Calu3 (cell line): ENCODE results near the gene LLGL1. TPM values are rescaled to one million over a fixed set of nuclear protein-coding genes. Genes with fewer than 3 reads are reported as not detected.

ENCODE experiments used
- BruUV-seq: library from RNA; stranded (reverse); fragments of 400-500 nt; replicated peaks from 2 replicates; lab custom pipeline; 2021; lab: Mats Ljungman, UMichigan
- CTCF ChIA-PET: fragments of 300-600 bp; sonication (Branson Sonifier 250); formaldehyde crosslinking; loops from one replicate; lab custom pipeline; 2022; ENCODE audit warnings: antibody characterized with exemption; lab: Charles Lee
- DNase-seq: peaks from one replicate; pipeline ENCODE4 v3.0.0; 2022
- H3K27ac Mint-ChIP-seq: one replicate; pipeline ENCODE4 v1.8.0; 2022; ENCODE audit warnings: mixed read lengths; ENCODE audit not compliant: unreplicated experiment
- H3K27me3 Mint-ChIP-seq: one replicate; pipeline ENCODE4 v1.8.0; 2022; ENCODE audit warnings: mixed read lengths; ENCODE audit not compliant: unreplicated experiment
- H3K36me3 Mint-ChIP-seq: one replicate; pipeline ENCODE4 v1.8.0; 2022; ENCODE audit warnings: mild to moderate bottlenecking, moderate library complexity, mixed read lengths; ENCODE audit not compliant: insufficient read depth, unreplicated experiment
- H3K4me1 Mint-ChIP-seq: one replicate; pipeline ENCODE4 v1.8.0; 2022; ENCODE audit warnings: mild to moderate bottlenecking, low read depth, mixed read lengths; ENCODE audit not compliant: unreplicated experiment
- H3K4me3 Mint-ChIP-seq: one replicate; pipeline ENCODE4 v1.8.0; 2022; ENCODE audit warnings: mild to moderate bottlenecking, low read depth, moderate library complexity, mixed read lengths; ENCODE audit not compliant: unreplicated experiment
- H3K9me3 Mint-ChIP-seq: one replicate; pipeline ENCODE4 v1.8.0; 2022; ENCODE audit warnings: low read depth, mixed read lengths; ENCODE audit not compliant: unreplicated experiment
- intact Hi-C: fragments of 100-400 bp; cut with micrococcal nuclease; formaldehyde crosslinking; loops from one replicate; pipeline ENCODE4 v1.10.0; 2022; ENCODE audit not compliant: unreplicated experiment
- total RNA-seq: library from RNA; stranded (reverse); gene quantifications from 2 replicates; pipeline ENCODE4 v1.2.3, GENCODE V29; 2022
- TF ChIP-seq, protein P1 (sequence below): fragments of 200-600 bp; IDR thresholded peaks from one replicate; pipeline ENCODE4 v1.8.0; 2022; ENCODE audit warnings: antibody characterized with exemption; ENCODE audit not compliant: unreplicated experiment

Gene LLGL1
- total RNA-seq, 1 experiment from 2014 or later = 10.0 TPM

DNA sequence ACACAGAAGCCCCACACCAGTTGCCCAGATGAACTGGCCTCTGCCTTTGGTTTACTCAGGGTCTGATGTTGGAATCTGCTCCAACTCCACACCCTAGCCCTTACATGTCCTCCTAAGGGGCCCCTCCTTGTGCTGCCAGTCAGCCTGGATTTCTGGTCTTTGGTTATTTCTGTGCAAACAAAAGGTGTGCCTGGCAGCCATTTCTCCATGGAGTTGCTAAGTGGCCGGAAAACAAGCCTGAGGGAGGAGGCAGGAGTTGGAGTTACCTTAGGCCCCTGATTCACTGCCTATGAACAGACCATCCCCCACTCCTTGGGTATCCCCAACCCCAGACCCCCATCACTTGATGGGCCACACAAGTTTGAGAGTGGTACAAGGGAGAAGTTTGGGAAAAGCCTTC is 46.2 kb upstream of the LLGL1 start:
- H3K4me3 Mint-ChIP-seq = no peak overlapping the region
- H3K27ac Mint-ChIP-seq = no peak overlapping the region
- TF ChIP-seq, protein P1, sequence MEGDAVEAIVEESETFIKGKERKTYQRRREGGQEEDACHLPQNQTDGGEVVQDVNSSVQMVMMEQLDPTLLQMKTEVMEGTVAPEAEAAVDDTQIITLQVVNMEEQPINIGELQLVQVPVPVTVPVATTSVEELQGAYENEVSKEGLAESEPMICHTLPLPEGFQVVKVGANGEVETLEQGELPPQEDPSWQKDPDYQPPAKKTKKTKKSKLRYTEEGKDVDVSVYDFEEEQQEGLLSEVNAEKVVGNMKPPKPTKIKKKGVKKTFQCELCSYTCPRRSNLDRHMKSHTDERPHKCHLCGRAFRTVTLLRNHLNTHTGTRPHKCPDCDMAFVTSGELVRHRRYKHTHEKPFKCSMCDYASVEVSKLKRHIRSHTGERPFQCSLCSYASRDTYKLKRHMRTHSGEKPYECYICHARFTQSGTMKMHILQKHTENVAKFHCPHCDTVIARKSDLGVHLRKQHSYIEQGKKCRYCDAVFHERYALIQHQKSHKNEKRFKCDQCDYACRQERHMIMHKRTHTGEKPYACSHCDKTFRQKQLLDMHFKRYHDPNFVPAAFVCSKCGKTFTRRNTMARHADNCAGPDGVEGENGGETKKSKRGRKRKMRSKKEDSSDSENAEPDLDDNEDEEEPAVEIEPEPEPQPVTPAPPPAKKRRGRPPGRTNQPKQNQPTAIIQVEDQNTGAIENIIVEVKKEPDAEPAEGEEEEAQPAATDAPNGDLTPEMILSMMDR = no peak
- no peaks in the 10 kb centered on the region for H3K4me1 Mint-ChIP-seq
- H3K9me3 Mint-ChIP-seq = no peaks in the 10 kb centered on the region
- peaks cover 19% of the 10 kb centered on the region for H3K36me3 Mint-ChIP-seq
- no peaks in the 10 kb centered on the region for H3K27me3 Mint-ChIP-seq
- CTCF ChIA-PET = no interaction called here
- intact Hi-C loops = no loop called here
- no peak for DNase-seq
- BruUV-seq = no TSS peak

DNA sequence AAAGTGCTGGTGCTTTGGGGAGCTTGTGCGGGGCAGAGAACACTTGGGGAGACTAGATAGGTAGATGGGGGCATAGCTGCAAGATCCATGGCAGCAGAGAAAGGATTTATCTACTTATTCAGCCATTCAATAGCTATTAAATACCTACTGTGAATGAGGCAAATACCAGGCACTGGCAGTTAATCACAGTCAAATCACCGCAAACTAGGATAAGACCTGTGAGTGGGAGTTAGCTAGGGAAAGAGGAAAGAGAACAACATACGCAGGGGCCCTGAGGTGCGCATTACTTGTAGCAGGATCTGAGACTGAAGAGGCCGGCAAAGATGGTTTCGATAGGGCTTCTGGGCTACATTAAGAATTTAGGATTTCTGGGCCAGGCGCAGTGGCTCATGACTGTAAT is 45.6 kb upstream of the LLGL1 start:
- Mint-ChIP-seq H3K4me3 (no peak overlapping the region), H3K36me3 (peaks cover 25% of the 10 kb centered on the region), H3K27me3 (no peaks in the 10 kb centered on the region), H3K9me3 (no peaks in the 10 kb centered on the region), H3K4me1 (no peaks in the 10 kb centered on the region), H3K27ac (no peak overlapping the region)
- intact Hi-C loops = no loop called here
- no TSS peak for BruUV-seq
- CTCF ChIA-PET = no interaction called here
- no peak for DNase-seq
- TF ChIP-seq, protein P1 = no peak

DNA sequence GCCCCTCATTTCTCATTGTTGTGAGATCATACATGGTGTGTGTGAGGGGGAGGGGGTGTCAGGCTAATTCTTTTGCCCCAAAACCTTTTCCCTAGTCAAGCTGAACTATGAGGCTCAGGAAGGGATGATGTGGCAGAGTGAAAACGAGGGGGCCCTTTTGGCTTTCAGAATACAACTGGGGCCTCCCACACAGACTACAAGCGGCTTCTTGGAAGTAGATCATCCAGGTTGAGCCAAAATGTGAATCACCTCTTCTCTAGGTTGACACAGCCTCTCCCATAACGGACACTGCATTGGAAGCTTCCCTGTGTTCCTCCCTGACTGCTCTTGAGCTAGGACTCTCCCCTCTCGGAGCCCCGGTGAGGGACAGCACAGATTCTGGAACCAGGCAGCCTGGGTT is 44.1 kb upstream of the LLGL1 start:
- H3K27me3 Mint-ChIP-seq = no peaks in the 10 kb centered on the region
- TF ChIP-seq, protein P1 = no peak
- no peak for DNase-seq
- no peaks in the 10 kb centered on the region for H3K9me3 Mint-ChIP-seq
- no peak overlapping the region for H3K4me3 Mint-ChIP-seq
- H3K27ac Mint-ChIP-seq = no peak overlapping the region
- CTCF ChIA-PET = interaction anchor here (0.7 kb wide), 1 partner anchor 8 kb away, joined by 3 read pairs; no protein-coding TSS in a partner anchor
- H3K36me3 Mint-ChIP-seq = peaks cover 37% of the 10 kb centered on the region
- H3K4me1 Mint-ChIP-seq = peaks cover 6% of the 10 kb centered on the region
- intact Hi-C loops = no loop called here
- no TSS peak for BruUV-seq

DNA sequence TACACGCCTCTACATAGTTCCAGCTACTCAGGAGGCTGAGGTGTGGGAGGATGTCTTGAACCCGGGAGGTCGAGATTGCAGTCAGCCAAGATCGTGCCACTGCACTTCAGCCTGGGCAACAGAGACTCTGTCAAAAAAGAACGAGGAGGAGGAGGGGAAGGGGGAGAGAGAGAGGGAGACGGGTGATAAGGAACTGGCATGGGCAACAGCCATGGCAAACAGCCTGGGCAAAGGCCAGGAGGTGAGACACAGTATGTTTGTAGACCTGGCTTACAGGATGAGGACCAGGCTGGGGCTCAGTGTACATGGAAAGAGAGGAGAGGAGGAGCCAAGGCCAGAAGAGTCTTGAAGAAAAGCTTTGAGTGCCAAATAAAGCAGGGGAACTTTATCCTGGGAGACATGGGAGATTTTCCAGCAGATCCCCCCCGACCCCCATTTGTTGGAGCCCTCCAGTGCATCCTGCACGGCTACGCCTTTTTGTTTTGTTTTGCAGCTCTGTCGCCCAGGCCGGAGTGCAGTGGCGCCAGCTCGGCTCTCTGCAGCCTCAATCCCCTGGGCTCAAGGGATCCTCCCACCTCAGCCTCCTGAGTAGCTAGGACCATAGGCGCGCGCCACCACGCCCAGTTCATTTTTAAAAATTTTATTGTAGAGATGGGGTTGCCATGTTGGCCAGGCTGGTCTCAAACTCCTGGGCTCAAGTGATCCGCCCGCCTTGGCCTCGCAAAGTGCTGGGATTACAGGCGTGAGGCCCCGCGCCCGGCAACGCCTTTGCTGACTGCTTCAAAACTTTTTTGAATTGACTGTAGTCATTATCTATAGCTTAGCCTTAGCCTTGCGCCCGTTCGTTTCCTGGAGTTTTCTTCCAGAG is 43.1 kb upstream of the LLGL1 start:
- Mint-ChIP-seq H3K36me3 (peaks cover 47% of the 10 kb centered on the region), H3K4me3 (peak overlapping the region; percentile 88), H3K27ac (peak overlapping the region; percentile 90), H3K9me3 (no peaks in the 10 kb centered on the region), H3K4me1 (peaks cover 16% of the 10 kb centered on the region), H3K27me3 (no peaks in the 10 kb centered on the region)
- intact Hi-C loops = no loop called here
- CTCF ChIA-PET = interaction anchor here (0.7 kb wide), 2 partner anchors 24 to 999 kb away, joined by 3 read pairs; no protein-coding TSS in a partner anchor
- TF ChIP-seq, protein P1 = no peak
- TSS peak; percentile 77 for BruUV-seq
- no peak for DNase-seq
